NT2/D1 (cell line): ENCODE measurements around the gene INSIG1.

Source experiments
- DNase-seq: peaks from one replicate; pipeline ENCODE4 v3.0.0-alpha.2; 2011; ENCODE audit warnings: low read depth, low spot score
- H3K27me3 ChIP-seq: 2 replicates; pipeline ENCODE4 v1.6.0; 2011; ENCODE audit warnings: mild to moderate bottlenecking; ENCODE audit not compliant: insufficient read length, insufficient read depth
- H3K36me3 ChIP-seq: 2 replicates; pipeline ENCODE4 v1.6.1; 2011; ENCODE audit warnings: mild to moderate bottlenecking, low read length, mixed read lengths; ENCODE audit not compliant: insufficient read depth, insufficient read length
- H3K4me1 ChIP-seq: 2 replicates; pipeline ENCODE4 v1.5.1; 2011; ENCODE audit not compliant: insufficient read depth, insufficient read length
- H3K4me3 ChIP-seq: 2 replicates; pipeline ENCODE4 v1.5.1; 2011; ENCODE audit warnings: low read depth; ENCODE audit not compliant: insufficient read length
- H3K9ac ChIP-seq: 2 replicates; pipeline ENCODE4 v1.6.0; 2011; ENCODE audit warnings: low read depth; ENCODE audit not compliant: insufficient read length
- H3K9me3 ChIP-seq: 2 replicates; pipeline ENCODE4 v1.5.1; 2011; ENCODE audit warnings: mild to moderate bottlenecking, low read length; ENCODE audit not compliant: insufficient read depth
- SUZ12 ChIP-seq: IDR thresholded peaks from 2 replicates; pipeline ENCODE4 v1.6.1; 2011; ENCODE audit not compliant: insufficient read length, insufficient read depth; ENCODE audit errors: extremely low read depth
- YY1 ChIP-seq: IDR thresholded peaks from 2 replicates; pipeline ENCODE4 v1.6.1; 2011; ENCODE audit not compliant: insufficient read length, insufficient read depth
- ZNF274 ChIP-seq: IDR thresholded peaks from 2 replicates; pipeline ENCODE4 v1.6.1; 2011; ENCODE audit warnings: mild to moderate bottlenecking, low read depth, low read length

INSIG1 gene

GRCh38 chr7:155324012-155324917 is 26.6 kb downstream of the INSIG1 start:
- H3K36me3 ChIP-seq = no peaks in the 10 kb centered on the region
- no peak for DNase-seq
- no peak overlapping the region for H3K9ac ChIP-seq

DNA sequence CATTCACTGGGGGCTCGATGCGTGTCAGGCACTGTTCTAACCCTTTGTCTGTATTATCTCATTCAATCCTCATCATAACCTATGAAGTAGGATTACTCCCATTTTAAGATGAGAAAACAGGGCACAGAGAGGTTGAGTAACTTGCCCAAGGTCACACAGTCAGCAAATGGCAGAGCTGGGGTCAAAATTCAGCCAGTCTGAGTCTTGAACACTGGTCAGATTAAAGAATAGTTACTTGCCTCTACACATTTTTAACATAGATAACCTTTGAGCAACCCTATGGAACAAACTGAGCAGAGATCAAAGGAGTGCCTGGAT is 27.2 kb downstream of the INSIG1 start:
- Histone ChIP-seq H3K27me3 (peaks cover 23% of the 10 kb centered on the region), H3K36me3 (no peaks in the 10 kb centered on the region), H3K9me3 (peaks cover 4% of the 10 kb centered on the region; the same call in 1 of the 2 replicates), H3K4me3 (no peak overlapping the region), H3K9ac (no peak overlapping the region), H3K4me1 (peaks cover 2% of the 10 kb centered on the region)
- TF ChIP-seq ZNF274 = no peak
- no peak for TF ChIP-seq SUZ12
- TF ChIP-seq YY1 = no peak
- no peak for DNase-seq

More at GRCh38 chr7:155324012-155324917, 26.6 kb downstream of the INSIG1 start:
- Histone ChIP-seq H3K9me3 (peaks cover 4% of the 10 kb centered on the region; the same call in 1 of the 2 replicates), H3K27me3 (peaks cover 16% of the 10 kb centered on the region), H3K4me1 (peaks cover 2% of the 10 kb centered on the region), H3K4me3 (no peak overlapping the region)
- no peak for TF ChIP-seq ZNF274
- no peak for TF ChIP-seq YY1
- TF ChIP-seq SUZ12 = no peak

DNA sequence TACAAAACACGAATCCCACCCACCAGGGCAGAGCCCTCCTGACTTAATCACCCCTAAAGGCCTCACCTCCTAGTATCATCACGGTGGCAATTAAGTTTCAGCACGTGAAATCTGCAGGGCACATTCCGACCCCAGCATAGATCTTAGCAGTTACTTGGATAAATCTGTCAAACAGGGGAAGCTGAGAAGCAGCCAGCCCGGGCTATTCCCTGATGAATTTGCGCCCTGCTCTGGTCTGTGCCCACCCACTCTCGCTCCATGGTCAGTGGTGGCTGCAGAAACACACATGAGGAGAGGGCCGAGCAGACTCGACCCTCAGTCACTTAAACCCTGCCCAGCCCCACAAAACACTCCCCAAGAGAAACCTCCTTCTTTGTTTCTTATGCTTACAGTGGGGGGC is 28.7 kb downstream of the INSIG1 start:
- no peak for DNase-seq
- peaks cover 29% of the 10 kb centered on the region for H3K27me3 ChIP-seq
- TF ChIP-seq YY1 (no peak), SUZ12 (no peak), ZNF274 (no peak)
- no peak overlapping the region for H3K4me3 ChIP-seq
- peaks cover 2% of the 10 kb centered on the region for H3K4me1 ChIP-seq
- H3K9ac ChIP-seq = no peak overlapping the region
- no peaks in the 10 kb centered on the region for H3K36me3 ChIP-seq
- H3K9me3 ChIP-seq = peaks cover 4% of the 10 kb centered on the region; the same call in 1 of the 2 replicates

GRCh38 chr7:155327590-155328320 is 30.1 kb downstream of the INSIG1 start:
- TF ChIP-seq SUZ12 = no peak
- TF ChIP-seq YY1 = no peak
- TF ChIP-seq ZNF274 = no peak
- Histone ChIP-seq H3K4me1 (peaks cover 2% of the 10 kb centered on the region), H3K9me3 (peaks cover 4% of the 10 kb centered on the region; the same call in 1 of the 2 replicates), H3K27me3 (peaks cover 29% of the 10 kb centered on the region), H3K36me3 (no peaks in the 10 kb centered on the region), H3K9ac (no peak overlapping the region), H3K4me3 (no peak overlapping the region)
- DNase-seq = no peak

DNA sequence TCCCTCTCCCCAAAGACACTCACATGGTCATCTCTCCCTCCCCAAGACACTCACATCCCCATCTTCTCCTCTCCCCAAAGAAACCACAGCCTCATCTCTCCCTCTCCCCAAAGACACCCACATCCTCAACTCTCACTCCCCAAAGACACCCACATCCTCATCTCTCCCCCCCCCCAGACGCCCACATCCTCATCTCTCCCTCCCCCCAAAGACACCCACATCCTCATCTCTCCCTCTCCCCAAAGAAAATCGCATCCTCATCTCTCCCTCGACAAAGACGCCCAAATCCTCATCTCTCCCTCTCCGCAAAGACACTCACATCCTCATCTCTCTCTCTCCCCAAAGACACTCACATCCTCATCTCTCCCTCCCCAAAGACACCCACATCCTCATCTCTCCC is 31.5 kb downstream of the INSIG1 start:
- H3K4me3 ChIP-seq = no peak overlapping the region
- H3K27me3 ChIP-seq = peaks cover 29% of the 10 kb centered on the region
- no peak overlapping the region for H3K9ac ChIP-seq
- TF ChIP-seq ZNF274 (no peak), SUZ12 (no peak), YY1 (no peak)
- no peak for DNase-seq
- H3K4me1 ChIP-seq = peaks cover 2% of the 10 kb centered on the region
- no peaks in the 10 kb centered on the region for H3K9me3 ChIP-seq
- H3K36me3 ChIP-seq = no peaks in the 10 kb centered on the region

GRCh38 chr7:155331396-155331795 is 33.7 kb downstream of the INSIG1 start:
- H3K27me3 ChIP-seq = peaks cover 38% of the 10 kb centered on the region
- peaks cover 2% of the 10 kb centered on the region for H3K4me1 ChIP-seq
- no peaks in the 10 kb centered on the region for H3K36me3 ChIP-seq
- H3K9ac ChIP-seq = no peak overlapping the region
- no peaks in the 10 kb centered on the region for H3K9me3 ChIP-seq
- DNase-seq = no peak
- no peak overlapping the region for H3K4me3 ChIP-seq
- TF ChIP-seq SUZ12 = no peak
- TF ChIP-seq ZNF274 = no peak
- no peak for TF ChIP-seq YY1
